Urinary bladder (tissue), 4 donors: Measurements from ENCODE around the gene PAM. TPM values are rescaled to one million over a fixed set of nuclear protein-coding genes. Genes with fewer than 3 reads are reported as not detected.
"Not testable (repeated sequence)": the region's sequence is repeated elsewhere in the genome, so short reads cannot be mapped to it uniquely, and the experiment has no call there.

ENCODE experiments used
- DNase-seq: peaks from one replicate; pipeline ENCODE4 v3.0.0-alpha.2; 2015; ENCODE audit errors: extremely low spot score
- H3K27ac ChIP-seq: one replicate; pipeline ENCODE4 v1.5.1; 2013; ENCODE audit warnings: low read depth, mild to moderate bottlenecking, moderate library complexity
- H3K36me3 ChIP-seq: one replicate; pipeline ENCODE4 v1.6.1; 2013; ENCODE audit warnings: mild to moderate bottlenecking, moderate library complexity; ENCODE audit not compliant: insufficient read depth
- H3K4me1 ChIP-seq: one replicate; pipeline ENCODE4 v1.6.1; 2013; ENCODE audit warnings: mild to moderate bottlenecking, moderate library complexity; ENCODE audit not compliant: insufficient read depth
- H3K4me3 ChIP-seq: one replicate; pipeline ENCODE4 v1.5.1; 2013; ENCODE audit warnings: low read depth, low read length
- whole genome bisulfite sequencing: extraction: QIAGEN DNeasy Blood & Tissue Kit; methylation state at CpG from one replicate; pipeline ENCODE4 v1.1.7; 2013; 5-methylcytosine and 5-hydroxymethylcytosine counted together
- polyA plus RNA-seq: library from polyadenylated mRNA; stranded (reverse); fragments of 200-250 nt; gene quantifications from one replicate; pipeline ENCODE4 v1.2.3, GENCODE V29; 2013
- total RNA-seq: library from RNA; depleted of rRNA; stranded (reverse); fragments of >200 nt; gene quantifications from one replicate; pipeline ENCODE4 v1.2.3, GENCODE V29; 2014
- donor health status: healthy with polysubstance abuse.
- donor health status: healthy.

Gene PAM
- total and polyA plus RNA-seq, 2 donors: 144 to 185 TPM

GRCh38 chr5:102737805-102738469 lies 17.2 kb upstream of the PAM start:
- no peaks in the 10 kb centered on the region for H3K36me3 ChIP-seq
- DNase-seq: no peak
- no peaks in the 10 kb centered on the region for H3K4me1 ChIP-seq
- no peak overlapping the region for H3K27ac ChIP-seq
- no peak overlapping the region for H3K4me3 ChIP-seq
- 49% methylated on average over 7 of the region's 7 CpGs for WGBS

GRCh38 chr5:102740515-102740914 lies 14.6 kb upstream of the PAM start:
- H3K36me3 ChIP-seq: no peaks in the 10 kb centered on the region
- no peak overlapping the region for H3K4me3 ChIP-seq
- DNase-seq: no peak
- 72% methylated on average over 2 of the region's 2 CpGs for WGBS
- H3K27ac ChIP-seq: no peak overlapping the region
- no peaks in the 10 kb centered on the region for H3K4me1 ChIP-seq

- no peak for DNase-seq
- Histone ChIP-seq H3K27ac (no peak overlapping the region), H3K36me3 (no peaks in the 10 kb centered on the region), H3K4me3 (no peak overlapping the region), H3K4me1 (no peaks in the 10 kb centered on the region)
- WGBS: 69% methylated on average over 3 of the region's 3 CpGs
Observed at GRCh38 chr5:102742215-102742614, 12.9 kb upstream of the PAM start.

GRCh38 chr5:102743900-102744299 lies 11.2 kb upstream of the PAM start:
- WGBS: 93% methylated on average over 4 of the region's 4 CpGs
- Histone ChIP-seq H3K27ac (no peak overlapping the region), H3K4me1 (no peaks in the 10 kb centered on the region), H3K4me3 (no peak overlapping the region), H3K36me3 (no peaks in the 10 kb centered on the region)
- DNase-seq: no peak

GRCh38 chr5:102747386-102748166 lies 7.5 kb upstream of the PAM start:
- Histone ChIP-seq H3K4me3 (no peak overlapping the region), H3K4me1 (no peaks in the 10 kb centered on the region), H3K27ac (no peak overlapping the region), H3K36me3 (no peaks in the 10 kb centered on the region)
- 81% methylated on average over 4 of the region's 4 CpGs for WGBS
- DNase-seq: no peak

GRCh38 chr5:102749416-102750030 lies 5.6 kb upstream of the PAM start:
- H3K4me1 ChIP-seq: no peaks in the 10 kb centered on the region
- no peaks in the 10 kb centered on the region for H3K36me3 ChIP-seq
- DNase-seq: no peak
- H3K27ac ChIP-seq: no peak overlapping the region
- WGBS: 73% methylated on average over 5 of the region's 5 CpGs
- H3K4me3 ChIP-seq: no peak overlapping the region

GRCh38 chr5:102750151-102750834 lies 4.8 kb upstream of the PAM start:
- Histone ChIP-seq H3K4me3 (no peak overlapping the region), H3K4me1 (no peaks in the 10 kb centered on the region), H3K27ac (no peak overlapping the region), H3K36me3 (no peaks in the 10 kb centered on the region)
- DNase-seq: no peak
- 86% methylated on average over 4 of the region's 4 CpGs for WGBS

GRCh38 chr5:102751903-102752376 lies 3.2 kb upstream of the PAM start:
- DNase-seq, H3K4me3 ChIP-seq, H3K4me1 ChIP-seq, H3K27ac ChIP-seq, H3K36me3 ChIP-seq: not testable (repeated sequence)
- 87% methylated on average over 32 of the region's 32 CpGs for WGBS

GRCh38 chr5:102753889-102754766 lies 977 bp upstream of the PAM start:
- Histone ChIP-seq H3K36me3 (no peaks in the 10 kb centered on the region), H3K4me3 (peak overlapping the region; percentile 80), H3K4me1 (no peaks in the 10 kb centered on the region), H3K27ac (no peak overlapping the region)
- DNase-seq: no peak
- WGBS: 19% methylated on average over 32 of the region's 32 CpGs

GRCh38 chr5:102755686-102756371 lies 724 bp downstream of the PAM start:
- Histone ChIP-seq H3K4me1 (no peaks in the 10 kb centered on the region), H3K4me3 (peak overlapping the region; percentile 80), H3K36me3 (no peaks in the 10 kb centered on the region), H3K27ac (peak overlapping the region; percentile 78)
- peak; percentile 64 for DNase-seq
- WGBS: 2% methylated on average over 29 of the region's 29 CpGs

- Histone ChIP-seq H3K27ac (no peak overlapping the region), H3K36me3 (no peaks in the 10 kb centered on the region), H3K4me3 (no peak overlapping the region), H3K4me1 (no peaks in the 10 kb centered on the region)
- no peak for DNase-seq
Observed at GRCh38 chr5:102758576-102758975, 3.5 kb downstream of the PAM start.

- Histone ChIP-seq H3K36me3 (no peaks in the 10 kb centered on the region), H3K4me3 (no peak overlapping the region), H3K4me1 (no peaks in the 10 kb centered on the region), H3K27ac (no peak overlapping the region)
- WGBS: 100% methylated on average over 1 of the region's 1 CpG
- DNase-seq: no peak
Observed at GRCh38 chr5:102759289-102759688, 4.2 kb downstream of the PAM start.
